Measurements from ENCODE around the gene COL9A3.

COL9A3 gene

GRCh38 chr20:62876501-62876901 lies 59.7 kb downstream of the COL9A3 start:
- FAIRE-seq (no peak), DNase-seq (ENCODE audit: insufficient read length, low spot score) (no peak)

GRCh38 chr20:62876902-62877816 lies 60.3 kb downstream of the COL9A3 start:
- FAIRE-seq, result no peak
- DNase-seq (ENCODE audit: insufficient read length, low spot score), result no peak

GRCh38 chr20:62878244-62879038 lies 61.6 kb downstream of the COL9A3 start:
- DNase-seq (ENCODE audit: insufficient read length, low spot score) (no peak), FAIRE-seq (no peak)

- DNase-seq (ENCODE audit: insufficient read length, low spot score) (no peak), FAIRE-seq (no peak)
Observed at GRCh38 chr20:62879275-62880146, 62.7 kb downstream of the COL9A3 start.

GRCh38 chr20:62880147-62880934 lies 63.5 kb downstream of the COL9A3 start:
- FAIRE-seq (no peak), DNase-seq (ENCODE audit: insufficient read length, low spot score) (no peak)

GRCh38 chr20:62880935-62881661 lies 64.2 kb downstream of the COL9A3 start:
- DNase-seq (ENCODE audit: insufficient read length, low spot score) (no peak), FAIRE-seq (no peak)

- FAIRE-seq (no peak), DNase-seq (ENCODE audit: insufficient read length, low spot score) (no peak)
Observed at GRCh38 chr20:62881662-62882395, 65.0 kb downstream of the COL9A3 start.

GRCh38 chr20:62882426-62882825 lies 65.6 kb downstream of the COL9A3 start:
- FAIRE-seq (no peak), DNase-seq (ENCODE audit: insufficient read length, low spot score) (no peak)

- no peak for DNase-seq (ENCODE audit: insufficient read length, low spot score)
- FAIRE-seq, result no peak
Observed at GRCh38 chr20:62884556-62884955, 67.7 kb downstream of the COL9A3 start.

- DNase-seq (ENCODE audit: insufficient read length, low spot score), result no peak
Observed at GRCh38 chr20:62885046-62885895, 68.4 kb downstream of the COL9A3 start.

GRCh38 chr20:62885896-62886708 lies 69.3 kb downstream of the COL9A3 start:
- DNase-seq (ENCODE audit: insufficient read length, low spot score) (no peak), FAIRE-seq (no peak)

More at GRCh38 chr20:62885046-62885895, 68.4 kb downstream of the COL9A3 start:
- no peak for FAIRE-seq

GRCh38 chr20:62886709-62887058 lies 69.8 kb downstream of the COL9A3 start:
- no peak for DNase-seq (ENCODE audit: insufficient read length, low spot score)
- FAIRE-seq, result no peak

GRCh38 chr20:62887152-62887859 lies 70.5 kb downstream of the COL9A3 start:
- DNase-seq (ENCODE audit: insufficient read length, low spot score) (no peak), FAIRE-seq (no peak)

- DNase-seq (ENCODE audit: insufficient read length, low spot score) (no peak), FAIRE-seq (no peak)
Observed at GRCh38 chr20:62887860-62888239, 71.0 kb downstream of the COL9A3 start.

- DNase-seq (ENCODE audit: insufficient read length, low spot score), result no peak
- FAIRE-seq, result no peak
Observed at GRCh38 chr20:62888406-62888805, 71.6 kb downstream of the COL9A3 start.

- no peak for DNase-seq (ENCODE audit: insufficient read length, low spot score)
- FAIRE-seq, result no peak
Observed at GRCh38 chr20:62888910-62889309, 72.1 kb downstream of the COL9A3 start.

Data from GM19239 (cell line).